ENCODE results near the gene PGA4. TPM values are rescaled to one million over a fixed set of nuclear protein-coding genes. Genes with fewer than 3 reads are reported as not detected.

Gene PGA4
- total RNA-seq, 6 experiments from 2014 or later, result not detected

GRCh38 chr11:61189933-61190332 lies 32.2 kb upstream of the PGA4 start:
- peaks cover 8% of the 10 kb centered on the region; the same call in 1 of the 2 replicates for H3K9me3 Mint-ChIP-seq

GRCh38 chr11:61193596-61193995 lies 28.6 kb upstream of the PGA4 start:
- Mint-ChIP-seq H3K27ac (no peak overlapping the region), H3K4me1 (ENCODE audit: low read depth) (no peaks in the 10 kb centered on the region), H3K9me3 (peaks cover 8% of the 10 kb centered on the region; the same call in 1 of the 2 replicates), H3K27me3 (ENCODE audit: insufficient read depth) (peaks cover 47% of the 10 kb centered on the region), H3K36me3 (ENCODE audit: low read depth) (no peaks in the 10 kb centered on the region), H3K4me3 (no peak overlapping the region)
- DNase-seq, result no peak
- no peak for TF ChIP-seq CTCF (IDR thresholded peaks at IDR 0.05)

More at GRCh38 chr11:61189933-61190332, 32.2 kb upstream of the PGA4 start:
- H3K36me3 Mint-ChIP-seq (ENCODE audit: low read depth), result no peaks in the 10 kb centered on the region
- no peak for TF ChIP-seq CTCF (IDR thresholded peaks at IDR 0.05)
- H3K4me3 Mint-ChIP-seq, result no peak overlapping the region
- no peaks in the 10 kb centered on the region for H3K4me1 Mint-ChIP-seq (ENCODE audit: low read depth)
- DNase-seq, result no peak
- peaks cover 21% of the 10 kb centered on the region for H3K27me3 Mint-ChIP-seq (ENCODE audit: insufficient read depth)
- no peak overlapping the region for H3K27ac Mint-ChIP-seq

GRCh38 chr11:61194169-61194671 lies 27.9 kb upstream of the PGA4 start:
- no peak for TF ChIP-seq CTCF (IDR thresholded peaks at IDR 0.05)
- no peak overlapping the region for H3K27ac Mint-ChIP-seq
- H3K36me3 Mint-ChIP-seq (ENCODE audit: low read depth), result peaks cover 5% of the 10 kb centered on the region; the same call in 1 of the 2 replicates
- peaks cover 53% of the 10 kb centered on the region for H3K27me3 Mint-ChIP-seq (ENCODE audit: insufficient read depth)
- peaks cover 13% of the 10 kb centered on the region for H3K9me3 Mint-ChIP-seq
- no peaks in the 10 kb centered on the region for H3K4me1 Mint-ChIP-seq (ENCODE audit: low read depth)
- H3K4me3 Mint-ChIP-seq, result no peak overlapping the region
- no peak for DNase-seq

- TF ChIP-seq CTCF (IDR thresholded peaks at IDR 0.05), result no peak
- Mint-ChIP-seq H3K4me3 (no peak overlapping the region), H3K9me3 (peaks cover 16% of the 10 kb centered on the region), H3K4me1 (ENCODE audit: low read depth) (no peaks in the 10 kb centered on the region), H3K27ac (no peak overlapping the region), H3K27me3 (ENCODE audit: insufficient read depth) (peaks cover 59% of the 10 kb centered on the region), H3K36me3 (ENCODE audit: low read depth) (peaks cover 5% of the 10 kb centered on the region; the same call in 1 of the 2 replicates)
- DNase-seq, result no peak
These were observed 27.0 kb upstream of the PGA4 start for GRCh38 chr11:61194981-61195695.

GRCh38 chr11:61195719-61196118 lies 26.4 kb upstream of the PGA4 start:
- no peak overlapping the region for H3K4me3 Mint-ChIP-seq
- no peaks in the 10 kb centered on the region for H3K4me1 Mint-ChIP-seq (ENCODE audit: low read depth)
- peaks cover 16% of the 10 kb centered on the region for H3K9me3 Mint-ChIP-seq
- no peak overlapping the region for H3K27ac Mint-ChIP-seq
- TF ChIP-seq CTCF (IDR thresholded peaks at IDR 0.05), result no peak
- peaks cover 5% of the 10 kb centered on the region; the same call in 1 of the 2 replicates for H3K36me3 Mint-ChIP-seq (ENCODE audit: low read depth)
- peaks cover 60% of the 10 kb centered on the region for H3K27me3 Mint-ChIP-seq (ENCODE audit: insufficient read depth)
- DNase-seq, result no peak

Data from HFFc6 (cell line).